Caco-2 (cell line): Measurements from ENCODE around the gene ATP13A2. TPM values are rescaled to one million over a fixed set of nuclear protein-coding genes. Genes with fewer than 3 reads are reported as not detected.

ENCODE experiments used
- BruUV-seq: library from RNA; stranded (reverse); fragments of 400-500 nt; replicated peaks from 2 replicates; lab custom pipeline; 2021; lab: Mats Ljungman, UMichigan
- CTCF ChIA-PET: fragments of 300-600 bp; sonication (Branson Sonifier 250); formaldehyde crosslinking; loops from one replicate; lab custom pipeline; 2022; ENCODE audit warnings: antibody characterized with exemption; lab: Charles Lee
- POLR2A ChIA-PET: fragments of 300-600 bp; sonication (Branson Sonifier 250); formaldehyde crosslinking; loops from one replicate; lab custom pipeline; 2022; ENCODE audit warnings: antibody characterized with exemption; lab: Charles Lee
- DNase-seq, 2 experiments: peaks; one replicate each; pipeline versions ENCODE4 v3.0.0 to v3.0.0-alpha.2; 2020 to 2022
- H3K27me3 ChIP-seq: replicated peaks from 2 replicates; pipeline ENCODE4 v1.6.0; 2011; ENCODE audit warnings: low read length; ENCODE audit not compliant: control insufficient read depth, insufficient read depth
- H3K36me3 ChIP-seq: 2 replicates; pipeline ENCODE4 v1.5.1; 2011; ENCODE audit warnings: low read length; ENCODE audit not compliant: control insufficient read depth, insufficient read depth
- H3K4me1 ChIP-seq: fragments of 250-450 bp; sonication (Bioruptor Pico); 2 replicates; pipeline ENCODE4 v1.5.1; 2020; ENCODE audit warnings: mild to moderate bottlenecking
- H3K4me3 ChIP-seq: 2 replicates; pipeline ENCODE4 v1.5.1; 2011; ENCODE audit warnings: low read depth, mild to moderate bottlenecking, control low read depth, low read length
- H3K9me3 ChIP-seq: fragments of 250-450 bp; sonication (Bioruptor Pico); 2 replicates; pipeline ENCODE4 v1.5.1; 2020; ENCODE audit warnings: mild to moderate bottlenecking, moderate library complexity
- H3K27ac Mint-ChIP-seq: one replicate; pipeline ENCODE4 v1.8.0; 2022; ENCODE audit warnings: mixed read lengths; ENCODE audit not compliant: unreplicated experiment
- H3K27me3 Mint-ChIP-seq: one replicate; pipeline ENCODE4 v1.8.0; 2022; ENCODE audit warnings: mixed read lengths; ENCODE audit not compliant: insufficient read depth, unreplicated experiment
- H3K36me3 Mint-ChIP-seq: one replicate; pipeline ENCODE4 v1.8.0; 2022; ENCODE audit warnings: mild to moderate bottlenecking, mixed read lengths; ENCODE audit not compliant: insufficient read depth, unreplicated experiment
- H3K4me1 Mint-ChIP-seq: one replicate; pipeline ENCODE4 v1.8.0; 2022; ENCODE audit warnings: low read depth, mixed read lengths; ENCODE audit not compliant: unreplicated experiment
- H3K4me3 Mint-ChIP-seq: one replicate; pipeline ENCODE4 v1.8.0; 2022; ENCODE audit warnings: mild to moderate bottlenecking, moderate library complexity, mixed read lengths; ENCODE audit not compliant: unreplicated experiment
- H3K9me3 Mint-ChIP-seq: one replicate; pipeline ENCODE4 v1.8.0; 2022; ENCODE audit warnings: mixed read lengths; ENCODE audit not compliant: unreplicated experiment
- intact Hi-C: fragments of 100-400 bp; cut with micrococcal nuclease; formaldehyde crosslinking; loops from one replicate; pipeline ENCODE4 v1.10.0; 2022; ENCODE audit not compliant: unreplicated experiment
- total RNA-seq: library from RNA; stranded (reverse); gene quantifications from 2 replicates; pipeline ENCODE4 v1.2.3, GENCODE V29; 2022
- TF ChIP-seq, protein P1 (sequence below), 2 experiments: fragments of 200-600 bp in 1 of 2; IDR thresholded peaks; 1 replicate in 1 of 2; 2 replicates in 1 of 2; pipeline versions ENCODE4 v1.5.1 to v1.8.0; 2011 to 2022; ENCODE audit warnings: antibody characterized with exemption in 1 of 2, control low read depth in 1 of 2, inconsistent platforms in 1 of 2, low read depth in 1 of 2, low read length in 1 of 2, mild to moderate bottlenecking in 1 of 2, moderate library complexity in 1 of 2; ENCODE audit not compliant: insufficient read depth in 1 of 2, severe bottlenecking in 1 of 2, unreplicated experiment in 1 of 2

Gene ATP13A2
- total RNA-seq, 1 experiment from 2014 or later = 58.4 TPM

- peaks cover 16% of the 10 kb centered on the region for H3K4me1 Mint-ChIP-seq
- Histone ChIP-seq H3K4me1 (no peaks in the 10 kb centered on the region), H3K27me3 (no peaks in the 10 kb centered on the region), H3K4me3 (no peak overlapping the region), H3K36me3 (no peaks in the 10 kb centered on the region), H3K9me3 (no peaks in the 10 kb centered on the region)
- H3K27ac Mint-ChIP-seq = no peak overlapping the region
- H3K9me3 Mint-ChIP-seq = no peaks in the 10 kb centered on the region
- no peaks in the 10 kb centered on the region for H3K27me3 Mint-ChIP-seq
- H3K36me3 Mint-ChIP-seq = peaks cover 7% of the 10 kb centered on the region
- no peak for DNase-seq
- POLR2A ChIA-PET = no interaction called here
- intact Hi-C loops = no loop called here
- no TSS peak for BruUV-seq
- no peak overlapping the region for H3K4me3 Mint-ChIP-seq
- CTCF ChIA-PET = no interaction called here
- TF ChIP-seq, protein P1, sequence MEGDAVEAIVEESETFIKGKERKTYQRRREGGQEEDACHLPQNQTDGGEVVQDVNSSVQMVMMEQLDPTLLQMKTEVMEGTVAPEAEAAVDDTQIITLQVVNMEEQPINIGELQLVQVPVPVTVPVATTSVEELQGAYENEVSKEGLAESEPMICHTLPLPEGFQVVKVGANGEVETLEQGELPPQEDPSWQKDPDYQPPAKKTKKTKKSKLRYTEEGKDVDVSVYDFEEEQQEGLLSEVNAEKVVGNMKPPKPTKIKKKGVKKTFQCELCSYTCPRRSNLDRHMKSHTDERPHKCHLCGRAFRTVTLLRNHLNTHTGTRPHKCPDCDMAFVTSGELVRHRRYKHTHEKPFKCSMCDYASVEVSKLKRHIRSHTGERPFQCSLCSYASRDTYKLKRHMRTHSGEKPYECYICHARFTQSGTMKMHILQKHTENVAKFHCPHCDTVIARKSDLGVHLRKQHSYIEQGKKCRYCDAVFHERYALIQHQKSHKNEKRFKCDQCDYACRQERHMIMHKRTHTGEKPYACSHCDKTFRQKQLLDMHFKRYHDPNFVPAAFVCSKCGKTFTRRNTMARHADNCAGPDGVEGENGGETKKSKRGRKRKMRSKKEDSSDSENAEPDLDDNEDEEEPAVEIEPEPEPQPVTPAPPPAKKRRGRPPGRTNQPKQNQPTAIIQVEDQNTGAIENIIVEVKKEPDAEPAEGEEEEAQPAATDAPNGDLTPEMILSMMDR (IDR thresholded peaks at IDR 0.05; ENCODE audit: insufficient read depth in 1 of 2, low read depth in 1 of 2, low read length in 1 of 2, severe bottlenecking in 1 of 2, unreplicated experiment in 1 of 2) = no peak
These were observed 27.0 kb downstream of the ATP13A2 start for GRCh38 chr1:16984717-16985116.

DNA sequence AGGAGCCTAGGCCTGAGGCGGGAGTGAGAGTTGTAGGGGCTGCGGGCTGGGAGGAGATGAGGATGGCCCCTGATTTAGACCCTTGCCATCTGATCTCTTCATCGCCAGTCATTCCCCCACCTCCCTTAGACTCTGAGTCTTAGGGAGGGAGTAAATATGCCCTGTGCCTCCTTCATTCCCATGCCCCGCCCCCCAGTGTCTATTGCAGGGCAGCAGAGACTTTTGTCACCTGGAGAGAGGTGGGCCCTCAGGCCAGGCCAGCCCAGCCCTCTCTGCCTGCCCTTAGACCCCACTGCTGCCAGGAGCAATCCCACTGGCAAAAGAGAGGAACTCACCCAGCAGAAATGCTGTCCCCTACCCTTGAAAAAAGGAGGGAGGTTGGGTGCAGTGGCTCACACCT is 28.1 kb downstream of the ATP13A2 start:
- intact Hi-C loops = no loop called here

GRCh38 chr1:16982902-16983301 is 28.8 kb downstream of the ATP13A2 start:
- Histone ChIP-seq H3K4me3 (no peak overlapping the region), H3K4me1 (no peaks in the 10 kb centered on the region), H3K27me3 (no peaks in the 10 kb centered on the region), H3K9me3 (no peaks in the 10 kb centered on the region), H3K36me3 (no peaks in the 10 kb centered on the region)
- Mint-ChIP-seq H3K27ac (peak overlapping the region; percentile 7), H3K9me3 (no peaks in the 10 kb centered on the region), H3K4me1 (peaks cover 16% of the 10 kb centered on the region), H3K27me3 (no peaks in the 10 kb centered on the region), H3K36me3 (no peaks in the 10 kb centered on the region), H3K4me3 (no peak overlapping the region)
- TF ChIP-seq, protein P1 (IDR thresholded peaks at IDR 0.05; ENCODE audit: insufficient read depth in 1 of 2, low read depth in 1 of 2, low read length in 1 of 2, severe bottlenecking in 1 of 2, unreplicated experiment in 1 of 2) = no peak
- BruUV-seq = no TSS peak
- ChIA-PET CTCF (no interaction called here), POLR2A (no interaction called here)
- no peak for DNase-seq
- intact Hi-C loops = no loop called here

More for the DNA sequence above, 28.1 kb downstream of the ATP13A2 start:
- Mint-ChIP-seq H3K27me3 (no peaks in the 10 kb centered on the region), H3K36me3 (no peaks in the 10 kb centered on the region), H3K9me3 (no peaks in the 10 kb centered on the region), H3K4me3 (no peak overlapping the region), H3K4me1 (peaks cover 16% of the 10 kb centered on the region), H3K27ac (peak overlapping the region; percentile 7)
- no peaks in the 10 kb centered on the region for H3K36me3 ChIP-seq
- H3K4me3 ChIP-seq = no peak overlapping the region
- no TSS peak for BruUV-seq
- H3K9me3 ChIP-seq = no peaks in the 10 kb centered on the region
- ChIA-PET CTCF (no interaction called here), POLR2A (no interaction called here)
- no peaks in the 10 kb centered on the region for H3K4me1 ChIP-seq
- H3K27me3 ChIP-seq = no peaks in the 10 kb centered on the region
- TF ChIP-seq, protein P1 (IDR thresholded peaks at IDR 0.05; ENCODE audit: insufficient read depth in 1 of 2, low read depth in 1 of 2, low read length in 1 of 2, severe bottlenecking in 1 of 2, unreplicated experiment in 1 of 2) = no peak
- peak in 1 of 2 experiments; percentile 30 for DNase-seq
